KOPT-K1 (cell line): ENCODE results near the gene RUNX3.

ENCODE experiments used
- H3K27ac ChIP-seq: fragments of 200-600 bp; sonication (generic); 2 replicates; pipeline ENCODE4 v1.5.1; 2016; ENCODE audit warnings: antibody characterized with exemption, mild to moderate bottlenecking, low read depth, low read length; ENCODE audit not compliant: poor library complexity, severe bottlenecking
- H3K36me3 ChIP-seq: fragments of 200-600 bp; sonication (generic); 2 replicates; pipeline ENCODE4 v1.5.1; 2017; ENCODE audit warnings: antibody characterized with exemption, mild to moderate bottlenecking, low read length, moderate library complexity; ENCODE audit not compliant: insufficient read depth
- H3K9me3 ChIP-seq: fragments of 200-600 bp; sonication (generic); 2 replicates; pipeline ENCODE4 v1.5.1; 2017; ENCODE audit warnings: antibody characterized with exemption, low read length, mild to moderate bottlenecking; ENCODE audit not compliant: insufficient read depth, poor library complexity, severe bottlenecking

The RUNX3 gene

DNA sequence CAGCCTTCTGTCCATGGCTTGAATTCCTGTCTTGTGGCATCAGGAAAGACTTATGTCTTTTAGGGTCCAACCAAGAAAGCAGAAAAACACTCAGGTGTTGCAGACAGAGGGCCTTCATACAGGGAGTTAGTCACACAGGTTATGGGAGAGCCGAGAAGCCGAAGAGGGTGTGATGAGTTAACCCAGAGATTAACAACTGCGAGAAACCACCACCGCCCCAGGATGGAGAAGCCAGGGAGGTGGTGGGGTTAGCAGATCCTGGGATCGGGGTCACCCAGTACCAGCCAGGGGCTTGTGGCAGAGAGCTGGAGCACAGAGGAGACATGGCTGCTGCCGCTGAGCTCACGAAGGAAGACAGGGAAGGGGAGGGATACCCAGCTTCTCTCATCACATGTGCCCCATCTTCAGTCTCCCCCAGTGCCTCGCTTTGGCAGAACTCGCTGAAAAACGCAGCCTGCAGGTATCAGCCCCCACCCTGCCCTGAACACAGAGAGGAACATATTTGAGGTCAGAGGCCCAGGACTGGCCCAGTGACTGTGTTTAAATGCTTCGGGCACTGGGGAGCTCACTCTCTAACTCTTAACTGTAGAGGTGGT is 58.7 kb downstream of the RUNX3 start:
- Histone ChIP-seq H3K9me3 (no peaks in the 10 kb centered on the region), H3K27ac (no peak overlapping the region), H3K36me3 (no peaks in the 10 kb centered on the region)

DNA sequence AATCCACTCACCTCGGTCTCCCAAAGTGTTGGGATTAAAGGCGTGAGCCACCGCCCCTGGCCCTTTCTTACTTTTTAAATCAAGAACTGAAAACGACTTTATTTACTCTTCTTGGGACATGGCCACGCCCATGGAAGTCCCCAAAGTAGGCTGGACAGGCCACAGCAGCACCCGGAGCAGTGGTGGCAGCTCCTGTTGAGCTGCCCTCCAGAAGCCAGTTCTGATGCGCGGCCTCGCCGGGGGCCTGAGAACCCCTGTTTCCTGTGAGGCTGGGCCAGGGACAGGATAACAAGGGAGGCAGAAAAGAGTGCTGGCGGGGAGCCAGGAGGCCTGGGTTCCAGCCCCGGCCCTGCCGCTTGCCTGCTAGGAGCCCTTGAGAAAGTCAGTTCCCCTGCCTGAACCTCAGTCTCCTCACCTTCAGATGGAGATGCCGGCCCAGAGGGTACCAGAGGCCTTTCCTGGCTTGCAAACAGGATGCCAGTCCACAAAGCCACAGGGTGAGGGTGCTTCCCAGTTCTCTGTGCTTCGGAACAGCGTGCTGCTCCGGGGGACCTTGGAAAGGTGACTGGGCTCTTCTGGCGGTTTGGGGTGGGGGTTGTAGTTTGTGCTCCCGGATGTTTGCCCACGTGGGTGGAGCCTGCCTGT is 59.4 kb downstream of the RUNX3 start:
- H3K9me3 ChIP-seq = no peaks in the 10 kb centered on the region
- H3K36me3 ChIP-seq = no peaks in the 10 kb centered on the region
- H3K27ac ChIP-seq = no peak overlapping the region

DNA sequence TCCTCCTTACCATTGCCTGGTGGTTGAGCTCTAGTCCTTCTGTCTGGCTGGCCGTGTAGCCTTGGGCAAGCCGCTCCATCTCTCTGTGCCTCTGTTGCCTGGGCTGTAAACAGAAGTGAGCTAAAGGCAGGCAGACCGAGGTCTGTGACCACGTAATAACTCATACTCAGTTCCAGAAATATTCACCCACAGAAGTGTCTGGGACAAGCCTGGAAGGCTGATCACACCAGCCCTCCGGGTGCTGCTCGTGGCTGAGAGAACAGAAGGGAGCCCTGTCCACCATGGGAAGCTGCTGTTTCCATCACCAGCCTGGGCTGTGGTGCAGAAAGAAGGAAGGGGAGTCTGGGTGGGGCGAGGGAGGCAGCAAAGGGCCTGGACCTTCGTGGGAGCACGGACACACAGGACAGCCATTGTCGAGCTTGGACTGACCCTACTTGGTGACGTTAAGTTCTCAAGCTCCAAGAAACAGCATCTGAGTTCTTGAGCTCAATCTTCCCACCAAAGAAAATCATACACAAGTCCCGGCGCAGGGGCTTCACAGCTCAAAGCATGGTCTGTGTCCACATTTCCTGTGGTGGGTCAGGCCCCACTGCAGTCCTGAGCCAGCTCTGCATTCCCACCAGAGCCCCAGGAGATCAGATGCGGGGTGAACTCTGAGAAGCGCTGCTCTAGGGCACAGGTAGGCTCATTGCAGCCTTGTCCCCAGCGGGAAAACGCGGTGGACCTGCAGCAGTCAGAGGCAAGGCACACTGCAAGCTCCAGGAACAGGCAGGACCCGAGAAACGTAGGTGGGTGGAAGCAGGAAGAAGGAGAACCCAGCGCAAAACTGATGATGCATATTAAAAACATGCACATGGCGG is 61.8 kb downstream of the RUNX3 start:
- Histone ChIP-seq H3K27ac (no peak overlapping the region), H3K36me3 (no peaks in the 10 kb centered on the region), H3K9me3 (no peaks in the 10 kb centered on the region)

DNA sequence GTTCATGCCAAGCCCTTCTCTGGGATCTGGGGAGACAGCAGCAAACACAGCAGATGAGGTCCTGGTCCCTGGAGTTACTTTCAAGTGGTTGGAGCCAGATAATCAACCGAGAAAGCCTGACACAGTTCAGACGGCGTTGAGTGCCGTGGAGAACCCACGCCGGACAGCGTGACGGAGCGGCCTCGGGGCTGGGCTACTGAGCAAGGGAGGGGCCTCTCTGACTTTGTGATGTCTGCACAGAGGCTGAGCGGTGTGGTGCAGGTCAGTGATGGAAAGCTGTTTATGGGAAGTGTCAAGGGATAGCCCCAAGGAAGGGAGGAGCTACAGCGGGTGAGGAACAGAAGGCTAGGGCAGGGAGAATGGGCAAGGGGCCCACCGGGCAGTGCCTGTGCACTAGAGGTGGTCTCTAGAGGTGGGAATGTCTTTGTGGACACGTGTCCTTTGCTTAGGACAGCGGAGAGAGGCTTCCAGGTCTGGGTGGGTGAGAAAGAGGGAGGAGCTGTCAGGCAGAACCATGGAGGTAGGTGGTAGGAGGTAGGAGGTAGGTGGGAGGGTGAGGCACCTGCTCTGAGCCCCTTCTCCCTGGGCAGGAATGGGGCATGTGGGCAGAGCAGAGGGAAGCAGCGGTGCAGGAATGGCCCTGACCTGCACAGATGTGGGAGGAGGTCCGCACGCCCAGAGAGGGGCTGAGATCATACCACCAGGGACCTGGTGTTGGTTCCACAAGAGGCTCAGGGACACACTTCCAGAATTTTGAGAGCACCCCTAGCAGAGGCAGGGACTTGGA is 62.8 kb downstream of the RUNX3 start:
- Histone ChIP-seq H3K36me3 (no peaks in the 10 kb centered on the region), H3K9me3 (no peaks in the 10 kb centered on the region), H3K27ac (no peak overlapping the region)

DNA sequence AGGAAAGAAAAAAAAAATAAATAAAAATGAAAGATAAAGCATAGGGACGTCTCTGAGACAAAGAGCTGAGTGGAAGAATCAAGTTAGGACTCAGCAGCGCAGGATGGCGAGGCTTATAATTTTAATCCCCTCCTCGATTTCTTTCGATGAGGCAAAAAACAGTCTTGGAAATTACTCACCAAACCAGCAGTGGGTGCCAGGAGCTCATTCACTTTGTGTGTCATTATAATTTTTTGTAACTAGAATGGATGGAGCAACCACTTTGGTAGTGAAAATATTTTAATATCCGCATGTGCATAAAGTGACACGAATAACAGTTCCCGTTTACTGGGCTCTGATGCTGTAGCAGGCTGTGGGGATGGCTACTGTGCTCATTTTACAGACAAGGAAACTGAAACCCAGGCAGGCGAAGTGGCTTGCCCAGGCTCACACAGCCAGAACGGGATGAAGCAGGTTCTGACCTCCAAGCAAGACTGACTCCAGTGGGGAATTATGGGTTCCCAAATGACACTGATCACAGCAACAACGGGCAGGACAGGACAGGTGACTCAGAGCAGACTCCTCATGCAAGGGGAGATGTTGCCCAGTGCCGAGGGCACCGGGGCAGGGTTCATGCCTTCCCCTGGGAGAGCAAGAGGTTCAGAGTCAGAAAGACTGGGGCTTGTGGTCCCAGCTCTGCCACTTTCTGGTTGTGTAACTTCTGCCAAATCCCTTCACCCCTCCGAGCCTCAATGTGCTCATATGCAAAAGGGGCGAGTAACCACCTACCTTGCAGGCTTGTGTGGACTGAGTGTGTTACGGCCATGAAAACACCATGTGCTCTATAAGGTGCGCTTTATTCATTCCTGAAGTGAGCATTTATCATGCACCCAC is 63.6 kb downstream of the RUNX3 start:
- Histone ChIP-seq H3K27ac (no peak overlapping the region), H3K9me3 (no peaks in the 10 kb centered on the region), H3K36me3 (no peaks in the 10 kb centered on the region)

DNA sequence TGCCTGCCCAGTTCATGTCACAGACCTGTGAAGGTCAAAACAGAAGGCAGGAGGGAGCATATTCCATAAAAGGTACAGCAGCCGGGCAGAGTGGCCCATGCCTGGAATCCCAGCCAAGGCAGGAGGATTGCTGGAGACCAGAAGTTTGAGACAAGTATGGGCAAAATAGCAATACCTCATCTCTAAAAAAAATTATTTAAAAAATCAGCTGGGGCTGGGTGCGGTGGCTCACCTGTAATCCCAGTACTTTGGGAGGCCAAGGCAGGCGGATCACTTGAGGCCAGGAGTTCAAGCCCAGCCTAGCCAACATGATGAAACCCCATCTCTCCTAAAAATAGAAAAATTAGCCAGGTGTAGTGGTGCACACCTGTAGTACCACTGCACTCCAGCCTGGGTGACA is 64.5 kb downstream of the RUNX3 start:
- no peaks in the 10 kb centered on the region for H3K36me3 ChIP-seq
- no peak overlapping the region for H3K27ac ChIP-seq
- H3K9me3 ChIP-seq = no peaks in the 10 kb centered on the region

DNA sequence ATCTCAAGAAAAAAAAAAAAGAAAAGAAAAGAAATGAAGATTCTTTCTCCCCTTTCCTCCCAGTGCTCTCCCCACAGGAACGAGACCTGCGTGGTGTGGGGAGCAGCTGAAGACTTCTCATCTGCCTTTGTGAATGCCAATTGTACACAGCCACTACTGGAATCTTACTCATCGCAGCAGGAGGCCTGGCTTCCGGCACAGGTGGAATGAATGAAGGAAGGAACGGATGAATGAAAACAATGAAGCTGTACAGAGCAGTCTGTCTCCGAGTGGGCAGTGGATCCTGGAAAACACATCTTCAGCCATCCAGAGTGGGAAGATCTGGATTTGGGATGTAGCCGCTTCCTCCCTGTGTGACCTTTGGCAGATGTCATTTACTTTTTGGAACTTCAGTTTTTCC is 64.9 kb downstream of the RUNX3 start:
- Histone ChIP-seq H3K27ac (no peak overlapping the region), H3K9me3 (no peaks in the 10 kb centered on the region), H3K36me3 (no peaks in the 10 kb centered on the region)

DNA sequence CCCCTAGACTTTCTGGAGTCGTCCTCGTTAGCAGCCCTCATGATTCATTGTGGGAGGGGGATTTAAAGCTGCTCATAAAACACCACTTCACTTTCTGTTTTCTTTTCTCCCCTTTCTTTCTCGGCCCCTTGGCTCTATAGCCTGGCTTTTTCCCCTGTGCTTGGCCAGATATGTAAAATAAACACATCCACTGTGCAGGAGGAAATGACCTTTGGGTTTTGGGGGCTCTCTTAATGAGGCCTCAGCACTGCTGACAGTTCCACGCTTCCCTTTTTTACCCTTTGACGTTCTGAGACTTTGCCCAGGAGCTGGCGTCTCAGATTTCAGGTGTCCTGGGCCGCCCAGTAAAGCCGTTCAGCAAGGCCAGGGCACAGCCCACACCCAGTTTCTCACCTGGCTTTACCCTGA is 65.7 kb downstream of the RUNX3 start:
- Histone ChIP-seq H3K27ac (no peak overlapping the region), H3K9me3 (no peaks in the 10 kb centered on the region), H3K36me3 (no peaks in the 10 kb centered on the region)

DNA sequence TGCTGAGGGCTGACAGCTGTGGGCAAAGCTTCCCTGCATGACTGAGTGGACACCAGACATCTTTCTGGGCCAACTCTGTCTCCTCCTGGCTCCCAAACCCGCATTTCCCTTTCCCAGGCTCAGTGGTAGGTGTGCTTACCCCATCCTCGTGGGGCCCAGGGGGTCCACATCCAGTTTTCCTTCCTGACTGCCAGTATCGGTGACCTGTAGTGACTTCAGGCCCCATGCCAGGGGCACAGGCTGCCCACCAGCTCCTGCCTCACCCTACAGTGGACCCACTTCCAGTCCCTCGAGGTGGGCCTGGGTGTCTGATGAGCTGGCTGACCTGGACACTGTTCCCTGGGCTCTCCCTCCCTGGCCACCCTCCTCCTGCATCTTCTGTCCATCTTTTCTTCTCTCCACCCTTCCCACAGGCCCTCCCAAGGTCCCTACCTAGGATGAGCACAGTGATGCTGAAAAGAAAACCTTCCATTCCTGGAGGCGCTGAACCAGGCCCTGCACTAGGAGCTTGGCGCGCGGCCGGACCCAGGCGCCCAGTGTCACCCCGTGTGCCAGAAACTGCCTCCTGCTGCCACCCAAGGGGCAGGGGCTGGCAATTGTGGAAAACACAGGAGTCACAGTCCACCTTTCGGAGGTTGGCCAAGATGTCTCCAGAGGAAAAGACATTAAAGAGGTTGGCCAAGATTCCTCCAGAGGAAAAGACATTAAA is 67.1 kb downstream of the RUNX3 start:
- Histone ChIP-seq H3K36me3 (no peaks in the 10 kb centered on the region), H3K27ac (no peak overlapping the region), H3K9me3 (no peaks in the 10 kb centered on the region)

DNA sequence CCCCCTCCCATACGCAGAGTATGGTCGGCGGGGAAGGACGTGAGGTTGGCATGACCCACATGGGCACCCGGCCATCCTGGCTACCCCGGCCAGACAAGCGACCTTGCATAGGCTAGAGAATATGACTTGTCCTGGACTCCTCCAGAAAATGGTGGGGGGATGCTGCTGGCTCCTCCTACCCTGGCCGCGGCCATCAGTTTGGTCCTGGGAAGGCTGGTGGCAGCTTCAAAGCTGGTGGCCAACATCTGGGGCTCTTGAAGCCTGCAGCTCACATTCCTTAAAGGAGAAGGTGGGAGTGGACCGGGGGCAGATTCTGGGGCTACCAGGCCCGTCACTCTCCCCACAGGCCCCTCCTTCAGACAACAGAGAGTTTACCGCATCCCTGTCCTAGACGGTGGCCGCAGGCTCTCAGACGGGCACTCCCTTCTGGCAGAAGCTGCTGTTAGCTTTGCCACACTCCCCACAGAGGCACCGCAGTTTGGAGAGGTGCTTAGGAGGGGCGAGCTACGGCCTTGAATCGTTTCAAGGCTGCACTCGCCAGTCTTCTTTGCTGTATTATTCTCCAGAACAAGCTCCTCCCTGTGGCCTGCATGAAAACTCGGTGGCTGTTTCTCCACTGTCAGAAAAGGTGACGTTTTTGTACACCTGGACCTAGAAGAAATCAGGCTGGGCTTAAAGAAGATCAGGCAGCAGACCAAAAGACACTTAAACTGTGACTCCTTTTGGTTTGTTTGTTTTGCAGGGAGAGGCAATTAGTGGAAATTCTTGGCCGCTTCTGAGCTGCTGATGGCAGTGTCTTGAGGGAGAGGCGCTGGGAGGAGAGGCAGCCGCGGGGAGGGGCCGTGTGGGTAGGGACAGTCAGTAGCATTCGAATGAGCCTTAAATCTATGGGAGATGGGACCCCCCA is 68.0 kb downstream of the RUNX3 start:
- Histone ChIP-seq H3K9me3 (no peaks in the 10 kb centered on the region), H3K36me3 (no peaks in the 10 kb centered on the region), H3K27ac (no peak overlapping the region)

DNA sequence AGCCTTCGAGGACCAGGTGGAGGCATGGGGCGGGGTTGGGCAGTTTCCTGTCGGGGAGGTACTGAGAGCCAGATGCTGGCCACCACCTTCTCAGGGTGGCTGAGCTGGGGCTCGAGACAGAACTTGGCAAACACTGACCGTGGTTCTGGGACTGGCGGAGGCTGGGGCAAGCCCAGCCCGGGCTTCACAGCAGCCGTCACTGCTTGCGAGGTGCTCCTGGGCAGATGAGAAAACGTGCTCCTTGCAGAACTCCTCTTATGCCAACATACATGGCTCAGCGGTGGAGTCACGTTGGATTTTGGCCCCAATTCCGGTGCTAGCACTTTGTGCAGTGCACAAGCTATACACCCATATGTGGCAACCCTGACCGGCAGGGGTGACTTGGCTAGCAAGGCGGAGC is 69.2 kb downstream of the RUNX3 start:
- no peak overlapping the region for H3K27ac ChIP-seq
- H3K36me3 ChIP-seq = no peaks in the 10 kb centered on the region
- no peaks in the 10 kb centered on the region for H3K9me3 ChIP-seq

DNA sequence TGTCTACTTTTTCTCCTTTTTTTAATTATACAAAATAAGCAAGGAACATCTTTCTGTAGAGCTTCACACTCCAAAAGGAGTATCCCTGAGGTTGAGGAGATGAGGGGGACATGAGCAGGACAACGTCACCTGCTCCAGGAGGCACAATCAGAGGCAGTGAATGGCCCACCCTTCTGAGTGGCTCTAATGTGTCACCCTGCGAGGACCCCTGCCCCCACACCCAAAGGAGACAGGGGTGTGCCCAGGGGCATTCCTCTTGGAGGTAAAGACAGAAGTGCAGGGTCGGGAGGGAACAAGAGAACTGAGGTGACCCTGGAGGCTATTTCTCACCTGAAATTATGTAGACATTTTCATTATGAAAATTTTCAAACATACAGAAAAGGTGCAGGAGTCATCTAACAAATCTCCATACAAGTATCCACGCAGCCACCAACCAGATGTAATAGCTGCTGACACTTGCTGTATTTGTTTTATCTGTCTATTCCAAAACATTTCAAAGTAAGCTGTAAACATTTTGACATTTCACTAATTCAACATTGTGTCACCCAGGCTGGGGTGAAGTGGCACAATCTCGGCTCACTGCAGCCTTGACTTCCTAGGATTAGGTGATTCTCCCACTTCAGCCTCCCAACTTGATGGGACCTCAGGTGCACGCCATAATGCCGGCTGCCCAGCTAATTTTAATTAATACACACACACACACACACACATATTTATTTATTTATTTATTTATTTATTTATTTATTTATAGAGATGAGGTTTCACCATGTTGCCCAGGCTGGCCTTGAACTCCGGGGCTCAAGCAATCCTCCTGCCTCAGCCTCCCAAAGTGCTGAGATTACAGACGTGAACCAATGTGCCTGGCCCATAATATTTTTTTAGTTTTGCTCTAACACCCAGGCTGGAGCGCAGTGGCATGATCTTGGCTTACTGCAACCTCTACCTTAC is 70.7 kb downstream of the RUNX3 start:
- H3K27ac ChIP-seq = no peak overlapping the region
- H3K36me3 ChIP-seq = no peaks in the 10 kb centered on the region
- H3K9me3 ChIP-seq = no peaks in the 10 kb centered on the region
